ENCODE data around the gene MYO1D.

DNA sequence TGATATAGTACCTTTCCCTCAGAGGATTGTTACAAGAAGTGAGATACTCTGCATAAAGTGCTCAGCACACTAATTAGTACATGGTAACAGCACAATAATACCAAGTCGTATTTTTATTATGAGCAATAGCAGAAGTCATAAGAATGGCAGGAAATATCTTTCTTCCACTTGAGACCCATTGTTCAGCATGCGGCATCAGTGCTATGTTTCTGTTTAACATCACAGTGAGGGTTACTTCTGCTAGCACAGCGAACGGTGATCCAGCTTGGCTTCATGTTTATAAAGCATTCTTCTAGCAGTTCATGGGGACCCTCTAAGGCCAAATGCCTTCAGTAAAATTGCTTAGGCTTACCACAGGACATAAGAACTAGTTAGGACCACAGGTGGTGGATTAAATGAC lies 83.1 kb downstream of the MYO1D start:
- TF ChIP-seq, protein P1, sequence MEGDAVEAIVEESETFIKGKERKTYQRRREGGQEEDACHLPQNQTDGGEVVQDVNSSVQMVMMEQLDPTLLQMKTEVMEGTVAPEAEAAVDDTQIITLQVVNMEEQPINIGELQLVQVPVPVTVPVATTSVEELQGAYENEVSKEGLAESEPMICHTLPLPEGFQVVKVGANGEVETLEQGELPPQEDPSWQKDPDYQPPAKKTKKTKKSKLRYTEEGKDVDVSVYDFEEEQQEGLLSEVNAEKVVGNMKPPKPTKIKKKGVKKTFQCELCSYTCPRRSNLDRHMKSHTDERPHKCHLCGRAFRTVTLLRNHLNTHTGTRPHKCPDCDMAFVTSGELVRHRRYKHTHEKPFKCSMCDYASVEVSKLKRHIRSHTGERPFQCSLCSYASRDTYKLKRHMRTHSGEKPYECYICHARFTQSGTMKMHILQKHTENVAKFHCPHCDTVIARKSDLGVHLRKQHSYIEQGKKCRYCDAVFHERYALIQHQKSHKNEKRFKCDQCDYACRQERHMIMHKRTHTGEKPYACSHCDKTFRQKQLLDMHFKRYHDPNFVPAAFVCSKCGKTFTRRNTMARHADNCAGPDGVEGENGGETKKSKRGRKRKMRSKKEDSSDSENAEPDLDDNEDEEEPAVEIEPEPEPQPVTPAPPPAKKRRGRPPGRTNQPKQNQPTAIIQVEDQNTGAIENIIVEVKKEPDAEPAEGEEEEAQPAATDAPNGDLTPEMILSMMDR (IDR thresholded peaks at IDR 0.05; ENCODE audit: low read length), result no peak
- TF ChIP-seq EZH2 (optimal IDR thresholded peaks at IDR 0.05; ENCODE audit: low read depth, low read length), result no peak

Measured in MM.1S (cell line).